GM12878 (cell line): ENCODE measurements around the gene PAQR7. TPM values are rescaled to one million over a fixed set of nuclear protein-coding genes. Genes with fewer than 3 reads are reported as not detected.

Experiments
- BCL3 ChIP-seq: IDR thresholded peaks from 2 replicates; pipeline ENCODE4 v1.6.1; 2011; ENCODE audit warnings: borderline replicate concordance, low read depth, mild to moderate bottlenecking, moderate library complexity, low read length; ENCODE audit not compliant: insufficient read depth, poor library complexity, severe bottlenecking
- CTCF ChIP-seq, 3 experiments: IDR thresholded peaks in 2 of 3; conservative IDR thresholded peaks in 1 of 3; 2 replicates each; pipeline ENCODE4 v1.5.1; 2011; ENCODE audit warnings: low read depth in 3 of 3, low read length in 3 of 3, mild to moderate bottlenecking in 3 of 3, control low read depth in 2 of 3, moderate library complexity in 2 of 3, inconsistent platforms in 1 of 3, mixed read lengths in 1 of 3; ENCODE audit not compliant: control insufficient read depth in 2 of 3, insufficient read depth in 1 of 3; ENCODE audit errors: extremely low read depth in 1 of 3
- E4F1 ChIP-seq: fragments of 450-650 bp; IDR thresholded peaks from 2 replicates; pipeline ENCODE4 v1.6.1; 2018; ENCODE audit warnings: borderline replicate concordance, mild to moderate bottlenecking; ENCODE audit not compliant: partially characterized antibody
- EZH2 ChIP-seq: IDR thresholded peaks from 2 replicates; pipeline ENCODE4 v1.6.1; 2012; ENCODE audit warnings: low read depth, mild to moderate bottlenecking, control low read depth, inconsistent platforms, low read length, borderline replicate concordance; ENCODE audit not compliant: control insufficient read depth
- IRF5 ChIP-seq: fragments of 450-650 bp; IDR thresholded peaks from 2 replicates; pipeline ENCODE4 v1.6.1; 2017; ENCODE audit warnings: borderline replicate concordance
- JUNB ChIP-seq: IDR thresholded peaks from 2 replicates; pipeline ENCODE4 v1.6.1; 2016; ENCODE audit warnings: antibody characterized with exemption, mild to moderate bottlenecking
- MYB ChIP-seq: fragments of 150-350 bp; IDR thresholded peaks from 2 replicates; pipeline ENCODE4 v1.6.1; 2014; ENCODE audit warnings: mild to moderate bottlenecking, low read depth, low read length, borderline replicate concordance
- NFYA ChIP-seq: IDR thresholded peaks from 2 replicates; pipeline ENCODE4 v1.6.1; 2011; ENCODE audit warnings: low read depth, mild to moderate bottlenecking, low read length, improper control_type of control experiment, borderline replicate concordance
- PBX3 ChIP-seq: IDR thresholded peaks from 2 replicates; pipeline ENCODE4 v1.6.1; 2011; ENCODE audit warnings: mild to moderate bottlenecking, low read depth, low read length, moderate library complexity; ENCODE audit not compliant: insufficient replicate concordance
- PML ChIP-seq: IDR thresholded peaks from 2 replicates; pipeline ENCODE4 v1.6.1; 2012; ENCODE audit warnings: low read length, inconsistent platforms
- POLR2AphosphoS5 ChIP-seq: IDR thresholded peaks from 2 replicates; pipeline ENCODE4 v1.6.1; 2011; ENCODE audit warnings: mild to moderate bottlenecking, low read length, inconsistent platforms
- RAD51 ChIP-seq: fragments of 450-650 bp; IDR thresholded peaks from 2 replicates; pipeline ENCODE4 v1.6.1; 2016; ENCODE audit warnings: moderate library complexity, mild to moderate bottlenecking, inconsistent platforms
- RB1 ChIP-seq: fragments of 450-650 bp; formaldehyde crosslinking; IDR thresholded peaks from 2 replicates; pipeline ENCODE4 v1.6.1; 2017; ENCODE audit warnings: mild to moderate bottlenecking, borderline replicate concordance
- RFX5 ChIP-seq: IDR thresholded peaks from 2 replicates; pipeline ENCODE4 v1.6.1; 2011; ENCODE audit warnings: low read depth, low read length, improper control_type of control experiment
- ZNF687 ChIP-seq: fragments of 450-650 bp; IDR thresholded peaks from 2 replicates; pipeline ENCODE4 v1.6.1; 2017; ENCODE audit warnings: mild to moderate bottlenecking, moderate library complexity
- polyA plus RNA-seq, 11 experiments: library from polyadenylated mRNA; depleted of rRNA in 4 of 11; unstranded in 6 of 11; stranded (reverse) in 5 of 11; fragments of >200 nt; fragmentation: Nextera tagmentation in 4 of 11; fragmentation: Illumina TruSeq in 1 of 11; extraction: Ambion mirVana in 4 of 11; extraction: Trizol in 1 of 11; gene quantifications; 1 replicate in 1 of 11; 2 replicates in 10 of 11; pipeline versions ENCODE4 v1.2.1 to v1.2.3, GENCODE V29; 2011 to 2016; ENCODE audit warnings: inconsistent platforms in 2 of 11, missing spikeins in 2 of 11, low read depth in 1 of 11
- total RNA-seq, 4 experiments: library from RNA; depleted of rRNA in 3 of 4; stranded (reverse); fragments of >200 nt in 3 of 4; fragmentation: Illumina TruSeq in 1 of 4; extraction: Trizol in 1 of 4; gene quantifications; 2 replicates each; pipeline versions ENCODE4 v1.2.1 to v1.2.3, GENCODE V29; 2013 to 2021

Gene PAQR7
- total and polyA plus RNA-seq, 10 of the 15 experiments (the other 5 are each of a cell fraction or from before 2014, with no cell fraction given): 1.1 to 8.8 (median 5.2) TPM

GRCh38 chr1:25819491-25820246 is 55.8 kb downstream of the PAQR7 start, which contains the start of gene MTFR1L (continued):
- peak; percentile 75 for TF ChIP-seq PBX3
- no peak for TF ChIP-seq RAD51
- no peak for TF ChIP-seq NFYA
- TF ChIP-seq RB1: 0 out of 2 replicates have a peak, but pooled peaks have one; percentile 50
- peak; percentile 79; the same call in 1 of the 2 replicates for TF ChIP-seq POLR2AphosphoS5
- no peak for TF ChIP-seq CTCF (IDR thresholded peaks at IDR 0.05 in 2 of 3, conservative IDR thresholded peaks at IDR 0.05 in 1 of 3; ENCODE audit: control insufficient read depth in 2 of 3, extremely low read depth in 1 of 3, insufficient read depth in 1 of 3, low read depth in 3 of 3, low read length in 3 of 3)
- no peak for TF ChIP-seq BCL3
- TF ChIP-seq MYB: no peak
- peak; percentile 70 for TF ChIP-seq E4F1
- no peak for TF ChIP-seq EZH2
- TF ChIP-seq JUNB: no peak
- TF ChIP-seq ZNF687: no peak; the same call in none of the 2 replicates
- TF ChIP-seq RFX5: no peak
- no peak for TF ChIP-seq PML
- TF ChIP-seq IRF5: peak; percentile 55; the same call in 1 of the 2 replicates
